H1 (cell line): Measurements from ENCODE around the gene GSE1. TPM values are rescaled to one million over a fixed set of nuclear protein-coding genes. Genes with fewer than 3 reads are reported as not detected.

Experiments used
- CTCF ChIA-PET: fragments of 300-600 bp; sonication (Branson Sonifier 250); formaldehyde crosslinking; loops from one replicate; lab custom pipeline; 2021; ENCODE audit not compliant: partially characterized antibody; lab: Charles Lee
- POLR2A ChIA-PET: fragments of 300-600 bp; sonication (Branson Sonifier 250); formaldehyde crosslinking; loops from one replicate; lab custom pipeline; 2021; ENCODE audit warnings: inconsistent platforms; ENCODE audit not compliant: partially characterized antibody; lab: Charles Lee
- DNase-seq, 2 experiments: peaks; one replicate each; pipeline versions ENCODE4 v3.0.0 to v3.0.0-alpha.2; 2010 to 2022; ENCODE audit warnings: low spot score in 2 of 2, low read depth in 1 of 2, mixed read lengths in 1 of 2
- FAIRE-seq: peaks from 2 replicates; lab custom pipeline; 2011; peaks lifted over from hg19 to GRCh38; lab: Jason Lieb, UNC
- H2AFZ ChIP-seq: 2 replicates; pipeline ENCODE4 v1.8.1; 2012; ENCODE audit warnings: low read length, inconsistent platforms
- H2AK5ac ChIP-seq: 2 replicates; pipeline ENCODE4 v1.6.1; 2013; ENCODE audit warnings: low read depth, low read length
- H2BK120ac ChIP-seq: replicated peaks from 2 replicates; pipeline ENCODE3; 2013; ENCODE audit warnings: low read depth, low read length, inconsistent platforms
- H2BK12ac ChIP-seq: 2 replicates; pipeline ENCODE4 v1.6.1; 2013; ENCODE audit warnings: low read depth, low read length
- H2BK15ac ChIP-seq: 2 replicates; pipeline ENCODE4 v1.6.1; 2013; ENCODE audit warnings: low read length
- H2BK20ac ChIP-seq: 2 replicates; pipeline ENCODE4 v1.6.1; 2013; ENCODE audit warnings: low read length
- H2BK5ac ChIP-seq: 2 replicates; pipeline ENCODE4 v1.6.1; 2013; ENCODE audit warnings: low read depth, low read length
- H3K14ac ChIP-seq: 2 replicates; pipeline ENCODE4 v1.6.1; 2013; ENCODE audit warnings: inconsistent platforms; ENCODE audit not compliant: insufficient read length
- H3K18ac ChIP-seq: 2 replicates; pipeline ENCODE4 v1.6.1; 2013; ENCODE audit warnings: low read length; ENCODE audit errors: extremely low read depth
- H3K23ac ChIP-seq: 2 replicates; pipeline ENCODE4 v1.6.1; 2013; ENCODE audit warnings: inconsistent platforms; ENCODE audit not compliant: insufficient read length
- H3K23me2 ChIP-seq: 2 replicates; pipeline ENCODE4 v1.6.1; 2013; ENCODE audit warnings: low read depth, low read length
- H3K27ac ChIP-seq: 2 replicates; pipeline ENCODE4 v1.6.1; 2011; ENCODE audit warnings: low read depth, low read length, inconsistent platforms
- H3K27me3 ChIP-seq, 4 experiments: replicated peaks in 1 of 4; 1 replicate in 1 of 4; 2 replicates in 3 of 4; pipeline versions ENCODE4 v1.6.1 to v1.8.1; 2011 to 2013; ENCODE audit warnings: low read length in 3 of 4, mild to moderate bottlenecking in 3 of 4, inconsistent platforms in 2 of 4, mixed read lengths in 2 of 4, moderate library complexity in 1 of 4; ENCODE audit not compliant: control insufficient read depth in 3 of 4, insufficient read depth in 3 of 4; ENCODE audit errors: extremely low read depth in 1 of 4
- H3K36me3 ChIP-seq, 4 experiments: 2 replicates each; pipeline versions ENCODE4 v1.6.1 to v1.8.1; 2011 to 2013; ENCODE audit warnings: mild to moderate bottlenecking in 4 of 4, low read length in 3 of 4, moderate library complexity in 2 of 4, control low read depth in 1 of 4, inconsistent platforms in 1 of 4; ENCODE audit not compliant: insufficient read depth in 4 of 4, control insufficient read depth in 2 of 4
- H3K4ac ChIP-seq: replicated peaks from 2 replicates; pipeline ENCODE3; 2013; ENCODE audit warnings: low read length, low read depth, mixed read lengths, inconsistent platforms; ENCODE audit not compliant: insufficient read length
- H3K4me1 ChIP-seq, 4 experiments: replicated peaks in 1 of 4; 1 replicate in 1 of 4; 2 replicates in 3 of 4; pipeline versions ENCODE4 v1.6.1 to v1.8.1; 2011 to 2013; ENCODE audit warnings: low read length in 3 of 4, inconsistent platforms in 2 of 4, mixed read lengths in 1 of 4; ENCODE audit not compliant: insufficient read depth in 4 of 4, control insufficient read depth in 3 of 4
- H3K4me2 ChIP-seq, 2 experiments: 2 replicates each; pipeline versions ENCODE4 v1.6.1 to v1.8.1; 2011 to 2013; ENCODE audit warnings: low read depth in 2 of 2, low read length in 2 of 2, control low read depth in 1 of 2, inconsistent platforms in 1 of 2, mild to moderate bottlenecking in 1 of 2; ENCODE audit not compliant: insufficient read depth in 1 of 2
- H3K4me3 ChIP-seq, 4 experiments: fragments of 200-600, 300-600 bp in 1 of 4; sonication (generic), shearing (Covaris generic), sonication (Bioruptor Twin) in 1 of 4; 2 replicates each; pipeline versions ENCODE4 v1.5.1 to v1.8.1; 2011 to 2016; ENCODE audit warnings: low read length in 4 of 4, low read depth in 3 of 4, control low read depth in 2 of 4, inconsistent platforms in 2 of 4, mild to moderate bottlenecking in 2 of 4, mixed read lengths in 1 of 4, moderate library complexity in 1 of 4; ENCODE audit not compliant: insufficient read depth in 2 of 4; ENCODE audit errors: extremely low read depth in 1 of 4
- H3K56ac ChIP-seq: replicated peaks from 2 replicates; pipeline ENCODE3; 2013; ENCODE audit warnings: low read depth, mild to moderate bottlenecking, mixed read lengths, low read length, inconsistent platforms; ENCODE audit not compliant: insufficient read length
- H3K79me1 ChIP-seq: 2 replicates; pipeline ENCODE4 v1.6.1; 2013; ENCODE audit warnings: low read depth, low read length, control low read depth
- H3K79me2 ChIP-seq, 2 experiments: 2 replicates each; pipeline versions ENCODE4 v1.6.1 to v1.8.1; 2012 to 2013; ENCODE audit warnings: low read length in 2 of 2, mild to moderate bottlenecking in 2 of 2, inconsistent platforms in 1 of 2; ENCODE audit not compliant: insufficient read depth in 2 of 2, control insufficient read depth in 1 of 2
- H3K9ac ChIP-seq, 4 experiments: replicated peaks in 1 of 4; 1 replicate in 1 of 4; 2 replicates in 3 of 4; pipeline versions ENCODE4 v1.6.1 to v1.8.1; 2011 to 2013; ENCODE audit warnings: low read depth in 3 of 4, low read length in 3 of 4, control low read depth in 2 of 4, mild to moderate bottlenecking in 2 of 4, moderate library complexity in 2 of 4, inconsistent platforms in 1 of 4; ENCODE audit errors: extremely low read depth in 1 of 4
- H3K9me3 ChIP-seq, 2 experiments: 2 replicates each; pipeline versions ENCODE4 v1.6.1 to v1.8.1; 2012 to 2013; ENCODE audit warnings: mild to moderate bottlenecking in 2 of 2, moderate library complexity in 2 of 2, control low read depth in 1 of 2, inconsistent platforms in 1 of 2, low read depth in 1 of 2, low read length in 1 of 2, mixed read lengths in 1 of 2; ENCODE audit not compliant: insufficient read depth in 2 of 2
- H4K20me1 ChIP-seq, 2 experiments: replicated peaks in 1 of 2; 2 replicates each; pipeline versions ENCODE3 to v1.8.1; 2011 to 2013; ENCODE audit warnings: inconsistent platforms in 2 of 2, low read length in 2 of 2, mild to moderate bottlenecking in 1 of 2; ENCODE audit not compliant: insufficient read depth in 2 of 2, control insufficient read depth in 1 of 2
- H4K5ac ChIP-seq: 2 replicates; pipeline ENCODE4 v1.6.1; 2013; ENCODE audit warnings: low read length, low read depth, mixed read lengths, inconsistent platforms; ENCODE audit not compliant: insufficient read length
- H4K8ac ChIP-seq: 2 replicates; pipeline ENCODE4 v1.8.0; 2013; ENCODE audit warnings: mild to moderate bottlenecking, moderate library complexity, low read length, inconsistent platforms; ENCODE audit not compliant: insufficient read depth; ENCODE audit errors: extremely low read depth
- H4K91ac ChIP-seq: replicated peaks from 2 replicates; pipeline ENCODE3; 2013; ENCODE audit warnings: low read length, mixed read lengths, inconsistent platforms; ENCODE audit not compliant: insufficient read length
- EZH2 ChIP-seq: fragments of 200-600 bp; sonication (generic); IDR thresholded peaks from 2 replicates; pipeline ENCODE4 v1.7.1; 2012; ENCODE audit warnings: low read depth, mild to moderate bottlenecking, moderate library complexity, low read length, inconsistent platforms; ENCODE audit not compliant: severe bottlenecking
- RNF2 ChIP-seq: fragments of 200-900, 300-1000 bp; sonication (generic); IDR thresholded peaks from 2 replicates; pipeline ENCODE4 v1.7.1; 2016; ENCODE audit warnings: borderline replicate concordance, low read depth, mild to moderate bottlenecking, antibody characterized with exemption, low read length; ENCODE audit not compliant: poor library complexity, severe bottlenecking; ENCODE audit errors: missing control alignments
- WGBS, 2 experiments: shearing (Covaris generic) in 1 of 2; methylation state at CpG; one replicate each; pipeline versions ENCODE4 v1.1.6 to v1.1.7; 2013 to 2015; ENCODE audit warnings: low lambda C conversion rate in 2 of 2, mixed read lengths in 2 of 2, inconsistent platforms in 1 of 2, low coverage in 1 of 2, missing lambda C conversion rate in 1 of 2; ENCODE audit not compliant: insufficient replicate concordance in 2 of 2, insufficient coverage in 1 of 2, insufficient read length in 1 of 2; ENCODE audit errors: extremely low coverage in 1 of 2, missing lambda C conversion rate in 1 of 2; 5-methylcytosine and 5-hydroxymethylcytosine counted together
- polyA plus RNA-seq, 7 experiments: library from polyadenylated mRNA; depleted of rRNA in 3 of 7; stranded (reverse) in 5 of 7; unstranded in 2 of 7; fragments of >200 nt in 5 of 7; fragments of 200-250 nt in 2 of 7; gene quantifications; 1 replicate in 5 of 7; 2 replicates in 1 of 7; 4 replicates in 1 of 7; pipeline versions ENCODE4 v1.2.1 to v1.2.3, GENCODE V29; 2011 to 2013; ENCODE audit warnings: missing spikeins in 2 of 7, mixed read lengths in 2 of 7
- total RNA-seq: library from RNA; stranded (reverse); fragmentation: NEBNext Ultra II Directional; extraction: Animal tissue kit (Norgen Biotek cat#: 25700); gene quantifications from 2 replicates; pipeline ENCODE4 v1.2.1, GENCODE V29; 2021

Gene GSE1
- total and polyA plus RNA-seq, 2 of the 8 experiments (the other 6 are each of a cell fraction or from before 2014, with no cell fraction given) = 26.0 to 65.6 TPM

DNA sequence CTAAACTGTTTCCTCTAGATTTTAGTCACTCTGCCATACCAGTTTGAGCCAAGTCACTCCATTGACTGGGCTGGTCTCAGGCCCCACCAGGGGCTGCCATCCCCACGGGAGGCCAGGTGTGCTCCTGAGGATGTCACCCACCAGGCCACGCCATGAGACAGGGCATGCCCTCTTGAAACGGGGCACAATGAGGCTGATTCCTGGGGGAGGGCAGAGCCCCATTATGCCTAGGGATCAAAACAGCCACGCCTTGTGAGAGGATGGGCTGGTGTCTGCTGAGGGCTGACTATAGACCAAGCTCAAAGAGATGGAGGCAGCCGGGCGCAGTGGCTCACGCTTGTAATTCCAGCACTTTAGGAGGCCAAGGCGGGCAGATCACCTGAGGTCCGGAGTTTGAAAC, 54.1 kb downstream of the GSE1 start:
- Histone ChIP-seq H3K18ac (no peak overlapping the region), H3K36me3 (peaks cover 53 to 98% (median 80%) of the 10 kb centered on the region in 4 experiments), H2BK12ac (no peak overlapping the region), H3K79me1 (peaks cover 3% of the 10 kb centered on the region), H3K4me2 (no peak overlapping the region), H3K56ac (no peak overlapping the region), H2BK20ac (no peak overlapping the region), H3K23ac (no peak overlapping the region), H4K91ac (no peak overlapping the region), H4K5ac (no peak overlapping the region), H3K9ac (no peak overlapping the region), H4K20me1 (peaks cover 10 to 31% of the 10 kb centered on the region in 2 experiments), H3K23me2 (no peaks in the 10 kb centered on the region), H3K4me1 (no peaks in the 10 kb centered on the region), H3K9me3 (no peaks in the 10 kb centered on the region), H4K8ac (no peak overlapping the region; the same call in 1 of the 2 replicates), H2BK5ac (no peak overlapping the region; the same call in 1 of the 2 replicates), H3K27ac (no peak overlapping the region), H3K4me3 (no peak overlapping the region), H2AK5ac (no peak overlapping the region), H3K14ac (no peak overlapping the region), H2AFZ (no peak overlapping the region), H2BK15ac (no peak overlapping the region), H3K79me2 (no peaks in the 10 kb centered on the region), H3K27me3 (no peaks in the 10 kb centered on the region), H3K4ac (no peak overlapping the region), H2BK120ac (no peak overlapping the region)
- FAIRE-seq = no peak
- TF ChIP-seq EZH2 (no peak), RNF2 (no peak)
- no peak for DNase-seq
- POLR2A ChIA-PET = interaction anchor here (0.8 to 2.9 kb wide), 3 partner anchors 8 to 16 kb away, joined by 3 to 10 read pairs (median 9); no protein-coding TSS in a partner anchor
- CTCF ChIA-PET = interaction anchor here (0.6 to 16.9 kb wide), 5 partner anchors 8 to 1396 kb away, joined by 3 to 248 read pairs (median 8); no protein-coding TSS in a partner anchor
- WGBS, 2 experiments = 90% methylated on average over 9 of the region's 9 CpGs; no CpG with 5 or more reads in 1 of the 2 experiments
